ENCODE data around the gene CSNK2A1.

Gene CSNK2A1

DNA sequence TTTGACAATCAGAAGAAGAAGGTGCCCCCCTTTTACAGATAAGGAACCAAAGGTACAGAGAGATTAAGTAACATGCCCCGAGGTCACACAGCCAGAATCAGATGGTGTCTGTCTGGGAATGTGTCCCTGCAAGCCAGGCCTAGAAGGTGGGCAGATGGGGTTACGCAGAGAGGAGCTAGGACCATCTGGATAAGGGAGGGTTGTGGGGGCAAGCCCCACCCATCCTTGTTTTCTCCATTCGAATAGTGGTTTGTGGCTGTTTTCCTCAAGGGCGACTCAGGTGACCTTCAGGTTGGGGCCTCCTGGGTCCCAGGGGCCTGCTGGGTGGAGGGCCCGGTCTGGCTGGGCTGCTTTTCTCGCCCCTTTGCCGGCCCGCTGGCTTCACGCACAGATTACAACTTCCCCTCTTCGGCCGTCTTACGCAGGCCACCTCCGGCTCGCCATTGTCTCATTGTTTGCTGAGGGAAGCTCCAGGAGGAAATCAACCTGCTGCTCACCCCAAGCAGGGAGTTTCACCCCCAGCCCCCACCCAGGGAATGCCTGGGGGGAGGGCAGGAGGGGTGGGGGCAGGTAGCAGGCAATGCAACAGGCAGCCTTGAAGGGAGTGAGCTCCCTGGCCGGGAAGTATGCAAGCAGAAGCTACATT is 30.8 kb upstream of the CSNK2A1 start:
- TF ChIP-seq CTCF (IDR thresholded peaks at IDR 0.05; ENCODE audit: low read length) (no peak), EZH2 (optimal IDR thresholded peaks at IDR 0.05; ENCODE audit: low read depth, low read length) (no peak), EZH2phosphoT487 (IDR thresholded peaks at IDR 0.05; ENCODE audit: low read length) (no peak)
- Histone ChIP-seq H3K27me3 (replicated peaks; ENCODE audit: insufficient read depth, low read length) (peaks cover 7% of the 10 kb centered on the region; the same call in 1 of the 2 replicates), H3K9ac (ENCODE audit: low read length) (no peak overlapping the region), H3K9me2 (replicated peaks; ENCODE audit: insufficient read depth, low read length) (no peaks in the 10 kb centered on the region), H3K79me2 (ENCODE audit: low read length) (no peaks in the 10 kb centered on the region), H3K4me1 (ENCODE audit: low read length) (no peaks in the 10 kb centered on the region), H3K4me3 (ENCODE audit: low read length) (no peak overlapping the region), H3K36me3 (replicated peaks; ENCODE audit: insufficient read depth, low read length) (no peaks in the 10 kb centered on the region), H3K4me2 (ENCODE audit: low read depth, low read length) (no peak overlapping the region), H3K9me3 (replicated peaks; ENCODE audit: insufficient read depth, low read length) (no peaks in the 10 kb centered on the region), H4K20me1 (ENCODE audit: insufficient read depth, low read length) (no peaks in the 10 kb centered on the region), H3F3A (ENCODE audit: insufficient read depth, low read length) (no peaks in the 10 kb centered on the region), H2AFZ (ENCODE audit: low read length) (no peak overlapping the region), H3K27ac (ENCODE audit: low read length) (no peak overlapping the region)
- DNase-seq, result no peak

DNA sequence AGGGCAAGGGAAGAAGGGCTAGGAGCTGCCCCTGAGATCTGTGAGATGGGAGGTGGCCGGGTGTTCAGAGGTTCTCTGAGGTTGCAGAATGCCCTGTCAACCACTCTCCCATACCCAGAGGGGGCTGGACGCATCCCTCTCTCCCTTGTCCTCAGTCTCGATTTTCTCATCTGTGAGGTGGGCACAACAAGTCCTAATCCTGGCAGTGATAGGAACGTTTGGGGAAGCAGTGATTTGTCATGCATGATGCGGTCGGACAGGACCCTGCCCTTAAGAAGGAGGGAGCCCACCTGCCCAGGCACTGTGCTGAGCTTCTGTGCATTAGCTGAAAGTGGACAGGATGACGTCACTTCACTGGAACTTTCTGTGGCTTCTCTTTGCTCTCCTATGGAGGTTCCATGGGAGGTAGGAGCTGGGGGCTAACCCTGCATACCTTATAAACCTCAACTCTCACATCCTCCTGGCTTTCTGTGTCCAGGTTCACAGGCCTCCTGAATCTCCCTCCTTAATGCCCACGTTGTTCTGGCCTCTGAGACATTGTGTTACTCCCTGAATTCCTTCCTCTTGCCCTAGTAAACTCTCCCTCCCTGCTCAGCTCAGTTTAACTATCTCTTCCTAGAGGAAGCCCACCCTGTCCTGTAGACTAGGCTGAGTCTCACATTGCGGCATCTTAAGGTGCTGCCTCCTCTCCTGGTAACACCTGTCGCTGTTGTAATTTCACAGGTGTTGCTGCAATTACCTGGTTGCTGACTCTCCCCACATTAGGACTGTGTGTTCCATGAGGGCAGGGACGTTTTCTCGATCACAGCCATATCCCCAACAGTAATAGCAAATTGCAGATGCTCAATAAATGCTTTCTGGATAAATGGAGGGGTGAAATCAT is 30.1 kb upstream of the CSNK2A1 start:
- Histone ChIP-seq H3K36me3 (replicated peaks; ENCODE audit: insufficient read depth, low read length) (no peaks in the 10 kb centered on the region), H3K4me1 (ENCODE audit: low read length) (no peaks in the 10 kb centered on the region), H3K4me3 (ENCODE audit: low read length) (no peak overlapping the region), H3K9ac (ENCODE audit: low read length) (no peak overlapping the region), H3K9me2 (replicated peaks; ENCODE audit: insufficient read depth, low read length) (no peaks in the 10 kb centered on the region), H3K27ac (ENCODE audit: low read length) (no peak overlapping the region), H2AFZ (ENCODE audit: low read length) (no peak overlapping the region), H4K20me1 (ENCODE audit: insufficient read depth, low read length) (no peaks in the 10 kb centered on the region), H3K9me3 (replicated peaks; ENCODE audit: insufficient read depth, low read length) (no peaks in the 10 kb centered on the region), H3K79me2 (ENCODE audit: low read length) (no peaks in the 10 kb centered on the region), H3K4me2 (ENCODE audit: low read depth, low read length) (no peak overlapping the region), H3K27me3 (replicated peaks; ENCODE audit: insufficient read depth, low read length) (peaks cover 7% of the 10 kb centered on the region; the same call in 1 of the 2 replicates), H3F3A (ENCODE audit: insufficient read depth, low read length) (no peaks in the 10 kb centered on the region)
- DNase-seq, result no peak
- TF ChIP-seq EZH2phosphoT487 (IDR thresholded peaks at IDR 0.05; ENCODE audit: low read length) (no peak), CTCF (IDR thresholded peaks at IDR 0.05; ENCODE audit: low read length) (no peak), EZH2 (optimal IDR thresholded peaks at IDR 0.05; ENCODE audit: low read depth, low read length) (no peak)

DNA sequence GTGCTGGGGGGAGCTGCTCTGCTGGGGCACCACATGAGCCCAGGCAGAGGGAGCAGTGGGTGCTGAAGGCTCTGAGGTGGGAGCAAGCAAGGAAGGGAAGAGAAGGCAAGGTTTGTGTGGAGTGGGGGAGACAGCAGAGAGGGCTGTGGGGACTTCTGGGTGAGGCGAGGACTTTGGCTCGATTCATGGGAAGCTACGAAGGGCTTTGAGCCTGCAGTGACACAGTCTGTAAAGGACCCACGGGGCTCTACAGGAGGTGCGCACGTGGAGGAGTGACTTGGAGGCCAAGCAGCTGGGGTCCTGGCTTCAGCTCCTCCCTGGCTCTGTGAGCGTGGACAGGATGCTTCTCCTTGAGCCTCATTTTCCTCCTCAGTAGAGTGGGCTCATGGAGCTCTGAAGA is 29.1 kb upstream of the CSNK2A1 start:
- H3K36me3 ChIP-seq (replicated peaks; ENCODE audit: insufficient read depth, low read length), result no peaks in the 10 kb centered on the region
- no peaks in the 10 kb centered on the region for H3K79me2 ChIP-seq (ENCODE audit: low read length)
- H2AFZ ChIP-seq (ENCODE audit: low read length), result no peak overlapping the region
- no peaks in the 10 kb centered on the region for H3F3A ChIP-seq (ENCODE audit: insufficient read depth, low read length)
- TF ChIP-seq EZH2 (optimal IDR thresholded peaks at IDR 0.05; ENCODE audit: low read depth, low read length) (no peak), EZH2phosphoT487 (IDR thresholded peaks at IDR 0.05; ENCODE audit: low read length) (no peak), CTCF (IDR thresholded peaks at IDR 0.05; ENCODE audit: low read length) (no peak)
- no peaks in the 10 kb centered on the region for H3K9me2 ChIP-seq (replicated peaks; ENCODE audit: insufficient read depth, low read length)
- H3K9ac ChIP-seq (ENCODE audit: low read length), result no peak overlapping the region
- H4K20me1 ChIP-seq (ENCODE audit: insufficient read depth, low read length), result no peaks in the 10 kb centered on the region
- H3K4me2 ChIP-seq (ENCODE audit: low read depth, low read length), result no peak overlapping the region
- no peaks in the 10 kb centered on the region for H3K9me3 ChIP-seq (replicated peaks; ENCODE audit: insufficient read depth, low read length)
- no peak overlapping the region for H3K4me3 ChIP-seq (ENCODE audit: low read length)
- DNase-seq, result no peak
- peaks cover 7% of the 10 kb centered on the region; the same call in 1 of the 2 replicates for H3K27me3 ChIP-seq (replicated peaks; ENCODE audit: insufficient read depth, low read length)
- H3K27ac ChIP-seq (ENCODE audit: low read length), result no peak overlapping the region
- H3K4me1 ChIP-seq (ENCODE audit: low read length), result no peaks in the 10 kb centered on the region

Data from MM.1S (cell line).